C4-2B (cell line): Measurements from ENCODE around the gene AHR.

Experiments used
- CTCF ChIP-seq: fragments of 450-650 bp; conservative IDR thresholded peaks from 2 replicates; pipeline ENCODE4 v1.5.1; 2017; ENCODE audit warnings: mild to moderate bottlenecking
- ZFX ChIP-seq: fragments of 450-650 bp; IDR thresholded peaks from 2 replicates; pipeline ENCODE4 v1.6.1; 2017

- TF ChIP-seq CTCF (no peak), ZFX (no peak)
Observed at GRCh38 chr7:17368856-17369524, 70.5 kb downstream of the AHR start.
